Keratinocyte (primary cell): ENCODE results near the gene H1-8. TPM values are rescaled to one million over a fixed set of nuclear protein-coding genes. Genes with fewer than 3 reads are reported as not detected.

Source experiments
- DNase-seq: peaks from one replicate; pipeline ENCODE4 v3.0.0-alpha.2; 2011; ENCODE audit warnings: low read depth, missing footprints, low spot score
- FAIRE-seq: peaks from 2 replicates; lab custom pipeline; 2011; peaks lifted over from hg19 to GRCh38; lab: Jason Lieb, UNC
- H2AFZ ChIP-seq: 2 replicates; pipeline ENCODE4 v1.6.0; 2012; ENCODE audit warnings: low read length, control low read depth, inconsistent platforms; ENCODE audit not compliant: control insufficient read depth
- H3K27ac ChIP-seq: 2 replicates; pipeline ENCODE4 v1.5.1; 2011; ENCODE audit warnings: low read length; ENCODE audit not compliant: control insufficient read depth, insufficient read depth
- H3K27me3 ChIP-seq: 3 replicates; pipeline ENCODE4 v1.6.0; 2011; ENCODE audit warnings: low read length; ENCODE audit not compliant: control insufficient read depth, insufficient read depth; ENCODE audit errors: extremely low read depth
- H3K36me3 ChIP-seq, 2 experiments: 2 replicates in 1 of 2; 3 replicates in 1 of 2; pipeline ENCODE4 v1.5.1; 2011; ENCODE audit warnings: low read length in 2 of 2, mild to moderate bottlenecking in 1 of 2; ENCODE audit not compliant: control insufficient read depth in 2 of 2, insufficient read depth in 2 of 2; ENCODE audit errors: extremely low read depth in 1 of 2
- H3K4me1 ChIP-seq: 3 replicates; pipeline ENCODE4 v1.5.1; 2011; ENCODE audit warnings: low read length; ENCODE audit not compliant: control insufficient read depth, insufficient read depth; ENCODE audit errors: extremely low read depth
- H3K4me2 ChIP-seq: 3 replicates; pipeline ENCODE4 v1.6.0; 2011; ENCODE audit warnings: low read depth, low read length; ENCODE audit not compliant: control insufficient read depth, insufficient read depth; ENCODE audit errors: extremely low read depth
- H3K4me3 ChIP-seq, 3 experiments: fragments of 200-600 bp in 1 of 3; sonication (generic) in 1 of 3; 2 replicates in 2 of 3; 3 replicates in 1 of 3; pipeline ENCODE4 v1.5.1; 2011 to 2016; ENCODE audit warnings: low read length in 3 of 3, mild to moderate bottlenecking in 3 of 3, control low read depth in 2 of 3, inconsistent platforms in 1 of 3, low read depth in 1 of 3, mixed read lengths in 1 of 3, mixed run types in 1 of 3, moderate library complexity in 1 of 3; ENCODE audit not compliant: control insufficient read depth in 2 of 3, insufficient read depth in 2 of 3; ENCODE audit errors: extremely low read depth in 1 of 3
- H3K79me2 ChIP-seq: 2 replicates; pipeline ENCODE4 v1.6.0; 2012; ENCODE audit warnings: low read length; ENCODE audit not compliant: control insufficient read depth, insufficient read depth
- H3K9ac ChIP-seq: 3 replicates; pipeline ENCODE4 v1.6.0; 2011; ENCODE audit warnings: low read length; ENCODE audit not compliant: control insufficient read depth, insufficient read depth; ENCODE audit errors: extremely low read depth
- H3K9me1 ChIP-seq: 3 replicates; pipeline ENCODE4 v1.6.0; 2011; ENCODE audit warnings: low read length; ENCODE audit not compliant: control insufficient read depth, insufficient read depth; ENCODE audit errors: extremely low read depth
- H3K9me3 ChIP-seq: 2 replicates; pipeline ENCODE4 v1.5.1; 2012; ENCODE audit warnings: low read depth, low read length; ENCODE audit not compliant: control insufficient read depth
- H4K20me1 ChIP-seq: 3 replicates; pipeline ENCODE4 v1.6.0; 2011; ENCODE audit warnings: low read length; ENCODE audit not compliant: control insufficient read depth, insufficient read depth; ENCODE audit errors: extremely low read depth
- CTCF ChIP-seq, 3 experiments: IDR thresholded peaks in 1 of 3; conservative IDR thresholded peaks in 1 of 3; optimal IDR thresholded peaks in 1 of 3; 2 replicates in 2 of 3; 3 replicates in 1 of 3; pipeline versions ENCODE3 to v1.5.1; 2011; ENCODE audit warnings: low read length in 3 of 3, mild to moderate bottlenecking in 3 of 3, moderate library complexity in 2 of 3, control low read depth in 1 of 3, inconsistent platforms in 1 of 3; ENCODE audit not compliant: insufficient read depth in 2 of 3; ENCODE audit errors: extremely low read depth in 1 of 3
- EZH2 ChIP-seq: IDR thresholded peaks from one replicate; pipeline ENCODE4 v1.6.1; 2012; ENCODE audit warnings: inconsistent platforms, mild to moderate bottlenecking, low read length, moderate library complexity
- dilution Hi-C: fragments of 300-500 bp; cut with MboI; formaldehyde crosslinking; loops from one replicate; pipeline ENCODE4 v1.7.0; 2020; ENCODE audit warnings: low sequenced_read_pairs; ENCODE audit not compliant: extremely low pct_ligation_motif_present
- polyA plus RNA-seq, 5 experiments: library from polyadenylated mRNA; depleted of rRNA in 3 of 5; stranded (reverse) in 3 of 5; stranded (forward) in 1 of 5; unstranded in 1 of 5; fragments of >200 nt; gene quantifications; 1 replicate in 1 of 5; 2 replicates in 3 of 5; 3 replicates in 1 of 5; pipeline versions ENCODE4 v1.2.1 to v1.2.3, GENCODE V29; 2011 to 2012; ENCODE audit warnings: missing spikeins in 2 of 5, low read depth in 1 of 5, low replicate concordance in 1 of 5

Gene H1-8
- polyA plus RNA-seq, 1 donor (not counting 4 experiments of a cell fraction or from before 2014, with no cell fraction given) = not detected

GRCh38 chr3:129536804-129537203 is 6.2 kb upstream of the H1-8 start:
- Histone ChIP-seq H3K9ac (no peak overlapping the region), H3K27ac (no peak overlapping the region), H3K79me2 (no peaks in the 10 kb centered on the region), H3K36me3 (no peaks in the 10 kb centered on the region), H2AFZ (no peak overlapping the region), H4K20me1 (no peaks in the 10 kb centered on the region), H3K9me3 (no peaks in the 10 kb centered on the region), H3K9me1 (no peaks in the 10 kb centered on the region), H3K4me3 (no peak overlapping the region), H3K4me2 (no peak overlapping the region), H3K27me3 (no peaks in the 10 kb centered on the region), H3K4me1 (no peaks in the 10 kb centered on the region)
- TF ChIP-seq EZH2 = no peak
- no peak for TF ChIP-seq CTCF (optimal IDR thresholded peaks at IDR 0.05 in 1 of 3, IDR thresholded peaks at IDR 0.05 in 1 of 3, conservative IDR thresholded peaks at IDR 0.05 in 1 of 3; ENCODE audit: extremely low read depth in 1 of 3, insufficient read depth in 2 of 3, low read length in 3 of 3)
- dilution Hi-C loops = no loop called here
- DNase-seq (no peak), FAIRE-seq (no peak)

- Histone ChIP-seq H3K4me2 (no peak overlapping the region), H3K9me3 (no peaks in the 10 kb centered on the region), H3K9ac (no peak overlapping the region), H3K4me1 (no peaks in the 10 kb centered on the region), H3K36me3 (no peaks in the 10 kb centered on the region), H3K27ac (no peak overlapping the region), H3K4me3 (no peak overlapping the region), H2AFZ (no peak overlapping the region), H3K79me2 (no peaks in the 10 kb centered on the region), H3K9me1 (no peaks in the 10 kb centered on the region), H3K27me3 (no peaks in the 10 kb centered on the region), H4K20me1 (no peaks in the 10 kb centered on the region)
- DNase-seq (no peak), FAIRE-seq (no peak)
- TF ChIP-seq EZH2 (no peak), CTCF (optimal IDR thresholded peaks at IDR 0.05 in 1 of 3, IDR thresholded peaks at IDR 0.05 in 1 of 3, conservative IDR thresholded peaks at IDR 0.05 in 1 of 3; ENCODE audit: extremely low read depth in 1 of 3, insufficient read depth in 2 of 3, low read length in 3 of 3) (no peak)
- dilution Hi-C loops = no loop called here
These were observed 3.8 kb upstream of the H1-8 start for GRCh38 chr3:129539206-129539605.
